ENCODE measurements around the gene TENM4.
"Not testable (repeated sequence)": the region's sequence is repeated elsewhere in the genome, so short reads cannot be mapped to it uniquely, and the experiment has no call there.

Gene TENM4

DNA sequence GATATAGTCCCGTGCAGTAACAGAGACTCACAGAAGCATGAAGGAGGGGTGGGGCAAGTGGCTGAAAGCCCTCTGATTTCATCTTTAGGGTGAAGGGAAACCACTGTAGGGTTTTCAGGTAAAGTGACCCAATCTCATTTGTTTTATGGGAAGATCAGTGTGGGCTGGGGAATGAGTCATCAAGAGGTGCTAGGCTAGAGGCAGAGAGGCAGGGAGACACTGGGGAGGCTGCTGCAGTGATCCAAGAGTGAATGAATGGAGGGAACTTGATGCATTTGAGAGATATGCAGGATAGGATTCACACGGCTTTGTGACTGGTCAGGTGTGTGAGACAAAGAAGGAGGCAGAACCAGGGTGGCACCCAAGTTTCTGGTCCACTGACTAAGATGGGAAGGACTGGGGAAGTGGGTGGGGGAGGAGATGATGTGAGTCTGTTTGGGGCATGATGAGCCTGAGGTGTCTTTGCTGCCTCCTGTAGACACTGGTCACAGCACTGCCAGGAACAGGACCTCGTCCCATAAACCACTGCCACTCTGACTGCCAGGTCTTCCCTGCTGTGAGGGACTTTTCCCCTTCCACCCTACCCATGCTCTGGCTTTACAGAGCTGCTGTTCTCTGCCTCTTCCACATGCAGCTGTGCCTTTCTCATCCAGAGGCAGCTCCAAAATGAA is 239.0 kb downstream of the TENM4 start:
- DNase-seq (ENCODE audit: insufficient read length, low spot score) (peak; percentile 30), FAIRE-seq (no peak)
- no peak for TF ChIP-seq POLR2A (IDR thresholded peaks at IDR 0.05; ENCODE audit: low read depth, low read length)

GRCh38 chr11:79200398-79201070 is 240.3 kb downstream of the TENM4 start:
- DNase-seq (ENCODE audit: insufficient read length, low spot score) (no peak), FAIRE-seq (no peak)

DNA sequence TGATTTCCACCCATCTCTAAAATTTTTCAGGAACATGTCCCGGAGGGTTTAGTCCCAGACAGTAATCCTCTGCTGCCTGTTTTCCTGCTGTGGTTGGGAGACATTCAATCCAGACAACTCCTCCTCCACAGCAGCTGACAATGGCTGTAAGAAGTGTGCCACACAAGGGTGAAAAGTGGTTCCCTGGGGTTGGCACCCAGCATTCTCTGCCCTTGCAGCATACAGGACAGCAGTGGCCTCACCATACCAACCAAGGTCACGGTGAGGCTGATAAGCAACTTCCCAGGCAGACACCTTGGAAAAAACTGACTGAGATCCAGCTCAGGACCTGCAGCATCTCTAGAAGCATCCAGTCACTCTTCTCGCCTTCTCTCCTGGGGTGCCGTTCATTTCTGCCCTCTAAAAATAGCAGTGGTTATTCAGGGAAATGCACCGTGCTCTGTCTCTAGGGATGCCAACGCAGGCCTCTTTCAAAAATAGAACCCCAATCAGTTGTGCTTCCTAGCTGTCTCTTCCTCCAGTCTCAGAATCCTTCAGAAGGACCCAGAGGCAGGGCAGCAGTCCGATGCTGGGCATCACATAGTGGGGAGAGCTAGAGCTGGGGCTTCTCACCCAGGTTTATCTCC is 241.0 kb downstream of the TENM4 start:
- DNase-seq (ENCODE audit: insufficient read length, low spot score) (no peak), FAIRE-seq (no peak)
- no peak for TF ChIP-seq POLR2A (IDR thresholded peaks at IDR 0.05; ENCODE audit: low read depth, low read length)

More at GRCh38 chr11:79200398-79201070, 240.3 kb downstream of the TENM4 start:
- TF ChIP-seq POLR2A (IDR thresholded peaks at IDR 0.05; ENCODE audit: low read depth, low read length) = no peak

DNA sequence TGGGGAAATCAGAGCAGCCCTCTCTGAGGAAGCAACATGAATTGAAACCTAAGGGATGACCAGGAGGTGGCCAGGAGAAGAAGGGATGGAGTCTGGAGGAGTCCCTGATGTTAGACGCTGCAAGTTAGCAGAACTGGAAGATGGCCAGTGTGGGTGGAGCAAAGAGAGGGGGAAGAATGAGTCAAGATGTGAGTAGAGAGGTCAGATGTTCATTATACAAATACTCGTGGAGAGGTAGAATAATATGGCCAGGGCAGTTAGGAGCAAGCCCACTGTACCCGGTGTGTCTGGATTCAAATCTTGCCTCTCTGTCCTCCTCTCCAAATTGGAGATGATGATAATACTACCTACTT is 242.0 kb downstream of the TENM4 start:
- FAIRE-seq = no peak
- TF ChIP-seq POLR2A (IDR thresholded peaks at IDR 0.05; ENCODE audit: low read depth, low read length) = no peak
- no peak for DNase-seq (ENCODE audit: insufficient read length, low spot score)

DNA sequence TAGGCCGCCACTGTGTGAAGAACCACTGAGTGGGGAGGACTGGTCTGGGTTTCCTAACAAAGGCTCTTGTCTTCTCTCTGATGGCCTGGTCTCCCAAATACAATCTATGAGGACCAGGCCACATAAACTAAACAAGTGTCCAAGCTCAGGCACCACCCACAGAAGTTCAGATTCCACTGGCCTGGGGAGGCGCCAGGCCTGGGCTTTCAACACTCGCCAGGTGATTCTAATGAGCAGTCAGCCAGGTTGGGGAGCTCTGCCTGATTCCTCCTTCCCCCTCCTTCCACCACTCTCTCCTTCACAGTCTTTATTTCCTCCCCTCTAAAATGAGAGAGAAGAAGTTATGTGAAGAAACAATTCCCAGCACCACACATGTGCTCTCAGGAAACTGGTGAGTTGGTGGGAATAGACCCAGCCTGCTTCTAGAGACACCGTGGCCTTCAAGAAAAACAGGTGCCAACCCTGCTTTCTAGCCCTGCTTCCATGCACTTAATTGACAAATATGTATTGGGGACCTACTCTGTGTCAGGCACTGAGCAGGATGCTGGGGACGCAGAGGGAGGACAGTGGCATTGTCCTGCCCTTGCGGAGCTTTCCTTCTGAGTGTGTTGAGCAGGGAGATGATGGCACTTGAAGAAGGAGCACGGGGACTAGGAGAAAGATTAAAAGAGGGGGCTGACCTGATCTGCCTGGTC is 242.5 kb downstream of the TENM4 start:
- TF ChIP-seq POLR2A (IDR thresholded peaks at IDR 0.05; ENCODE audit: low read depth, low read length) = no peak
- DNase-seq (ENCODE audit: insufficient read length, low spot score) = no peak
- no peak for FAIRE-seq

GRCh38 chr11:79196950-79197349 is 243.9 kb downstream of the TENM4 start:
- TF ChIP-seq POLR2A (IDR thresholded peaks at IDR 0.05; ENCODE audit: low read depth, low read length) = no peak
- FAIRE-seq (no peak), DNase-seq (ENCODE audit: insufficient read length, low spot score) (no peak)

GRCh38 chr11:79195209-79195608 is 245.6 kb downstream of the TENM4 start:
- DNase-seq (ENCODE audit: insufficient read length, low spot score) (no peak), FAIRE-seq (no peak)
- no peak for TF ChIP-seq POLR2A (IDR thresholded peaks at IDR 0.05; ENCODE audit: low read depth, low read length)

DNA sequence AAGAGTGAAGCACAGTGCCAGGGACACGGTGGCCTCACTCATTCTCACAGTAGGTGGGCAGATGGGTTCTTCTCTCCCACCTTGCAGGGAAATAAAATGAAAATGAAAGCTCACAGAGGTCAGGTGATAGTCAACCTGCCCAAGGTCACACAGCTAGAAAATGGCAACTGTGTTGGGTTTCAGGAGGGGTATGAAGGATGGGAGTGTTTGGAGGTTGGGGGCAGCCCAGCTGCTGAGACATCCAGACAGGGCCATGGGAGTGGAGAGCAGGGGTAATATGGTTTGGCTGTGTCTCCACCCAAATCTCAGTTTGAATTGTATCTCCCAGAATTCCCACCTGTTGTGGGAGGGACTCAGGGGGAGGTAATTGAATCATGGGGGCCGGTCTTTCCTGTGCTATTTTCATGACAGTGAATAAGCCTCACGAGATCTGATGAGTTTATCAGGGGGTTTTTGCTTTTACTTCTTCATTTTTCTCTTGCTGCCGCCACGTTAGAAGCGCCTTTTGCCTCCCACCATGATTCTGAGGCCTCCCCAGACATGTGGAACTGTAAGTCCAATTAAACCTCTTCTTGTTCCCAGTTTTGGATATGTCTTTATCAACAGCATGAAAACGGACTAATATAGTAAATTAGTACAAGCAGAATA is 247.0 kb downstream of the TENM4 start:
- TF ChIP-seq POLR2A (IDR thresholded peaks at IDR 0.05; ENCODE audit: low read depth, low read length) = no peak
- FAIRE-seq (no peak), DNase-seq (ENCODE audit: insufficient read length, low spot score) (no peak)

GRCh38 chr11:79192836-79193235 is 248.0 kb downstream of the TENM4 start:
- TF ChIP-seq POLR2A (IDR thresholded peaks at IDR 0.05; ENCODE audit: low read depth, low read length) = no peak
- DNase-seq (ENCODE audit: insufficient read length, low spot score) (no peak), FAIRE-seq (no peak)

GRCh38 chr11:79191716-79192115 is 249.1 kb downstream of the TENM4 start:
- not testable (repeated sequence) for FAIRE-seq; DNase-seq (ENCODE audit: insufficient read length, low spot score)

- FAIRE-seq = not testable (repeated sequence)
Observed at GRCh38 chr11:79190553-79190952, 250.3 kb downstream of the TENM4 start.

GRCh38 chr11:79189601-79190000 is 251.2 kb downstream of the TENM4 start:
- DNase-seq (ENCODE audit: insufficient read length, low spot score) (no peak), FAIRE-seq (no peak)
- no peak for TF ChIP-seq POLR2A (IDR thresholded peaks at IDR 0.05; ENCODE audit: low read depth, low read length)

More at GRCh38 chr11:79190553-79190952, 250.3 kb downstream of the TENM4 start:
- DNase-seq (ENCODE audit: insufficient read length, low spot score) = not testable (repeated sequence)

- no peak for DNase-seq (ENCODE audit: insufficient read length, low spot score)
- FAIRE-seq = no peak
- TF ChIP-seq POLR2A (IDR thresholded peaks at IDR 0.05; ENCODE audit: low read depth, low read length) = no peak
Observed at GRCh38 chr11:79189055-79189454, 251.8 kb downstream of the TENM4 start.

DNA sequence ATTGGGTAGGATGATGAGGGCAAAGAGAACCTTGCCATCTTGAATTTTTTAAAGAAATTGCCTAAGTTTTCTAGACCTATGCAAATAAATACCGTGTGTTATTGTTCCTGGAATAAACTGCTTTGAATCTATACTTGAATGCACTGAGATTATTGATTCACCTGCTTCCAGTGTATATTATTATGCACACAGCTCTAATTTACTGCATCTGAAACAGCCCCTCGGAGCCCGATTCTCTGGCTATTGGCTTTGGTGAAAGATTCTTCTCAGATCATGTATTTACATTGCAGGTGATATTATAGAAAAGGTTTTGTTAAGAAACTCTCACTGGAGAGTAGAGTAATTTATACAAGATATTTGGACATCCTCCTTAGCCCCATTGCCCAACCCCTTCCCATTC is 254.2 kb downstream of the TENM4 start:
- DNase-seq (ENCODE audit: insufficient read length, low spot score) (no peak), FAIRE-seq (no peak)
- TF ChIP-seq POLR2A (IDR thresholded peaks at IDR 0.05; ENCODE audit: low read depth, low read length) = no peak

Data from H54 (cell line).